ENCODE measurements around the gene FXYD5. TPM values are rescaled to one million over a fixed set of nuclear protein-coding genes. Genes with fewer than 3 reads are reported as not detected.
"Not testable (repeated sequence)": the region's sequence is repeated elsewhere in the genome, so short reads cannot be mapped to it uniquely, and the experiment has no call there.

Gene FXYD5
- total and polyA plus RNA-seq, 7 donors: 18.5 to 102 (median 27.0) TPM

GRCh38 chr19:35150445-35150844 lies 4.1 kb upstream of the FXYD5 start:
- 72 to 82% methylated on average over 2 of the region's 2 CpGs for WGBS, 2 donors
- peaks cover 10 to 60% (median 29%) of the 10 kb centered on the region in 3 donors for H3K27me3 ChIP-seq
- H3K4me1 ChIP-seq: peaks cover 0 to 25% (median 16%) of the 10 kb centered on the region in 4 donors
- DNase-seq: no peak
- H3K36me3 ChIP-seq: no peaks in the 10 kb centered on the region
- no peak overlapping the region for H3K27ac ChIP-seq
- TF ChIP-seq EP300 (IDR thresholded peaks at IDR 0.05) (no peak), POLR2A (IDR thresholded peaks at IDR 0.05) (no peak), CTCF (IDR thresholded peaks at IDR 0.05) (no peak), POLR2AphosphoS5 (IDR thresholded peaks at IDR 0.05) (no peak)
- H3K4me3 ChIP-seq: no peak overlapping the region
- H3K9me3 ChIP-seq: no peaks in the 10 kb centered on the region
- intact Hi-C loops (cut with DNase I): no loop called here

- Histone ChIP-seq H3K4me3 (no peak overlapping the region), H3K27me3 (peaks cover 10 to 67% (median 32%) of the 10 kb centered on the region in 3 donors), H3K4me1 (peaks cover 0 to 25% (median 16%) of the 10 kb centered on the region in 4 donors), H3K36me3 (no peaks in the 10 kb centered on the region), H3K27ac (no peak overlapping the region), H3K9me3 (no peaks in the 10 kb centered on the region)
- no peak for DNase-seq
- no peak for TF ChIP-seq EP300 (IDR thresholded peaks at IDR 0.05)
- no peak for TF ChIP-seq POLR2AphosphoS5 (IDR thresholded peaks at IDR 0.05)
- TF ChIP-seq POLR2A (IDR thresholded peaks at IDR 0.05): no peak
- no peak for TF ChIP-seq CTCF (IDR thresholded peaks at IDR 0.05)
- WGBS, 2 donors: 88 to 92% methylated on average over 20 of the region's 20 CpGs
- intact Hi-C loops (cut with DNase I): no loop called here
Observed at GRCh38 chr19:35151273-35152065, 3.1 kb upstream of the FXYD5 start.

- H3K27ac ChIP-seq; H3K4me3 ChIP-seq; DNase-seq; H3K36me3 ChIP-seq; H3K9me3 ChIP-seq; intact Hi-C loops (cut with DNase I): not testable (repeated sequence)
- Histone ChIP-seq H3K4me1 (peaks cover 0 to 25% (median 16%) of the 10 kb centered on the region in 4 donors), H3K27me3 (peaks cover 16 to 77% (median 37%) of the 10 kb centered on the region in 3 donors)
- WGBS, 2 donors: 42 to 69% methylated on average over 10 of the region's 10 CpGs
Observed at GRCh38 chr19:35153129-35153522, 1.4 kb upstream of the FXYD5 start.

- Histone ChIP-seq H3K27ac (peak overlapping the region; percentile 42 to 77 (median 66)), H3K27me3 (peaks cover 16 to 73% (median 37%) of the 10 kb centered on the region in 3 donors)
Observed at GRCh38 chr19:35153701-35154524, 622 bp upstream of the FXYD5 start.

More at GRCh38 chr19:35153701-35154524, 622 bp upstream of the FXYD5 start:
- DNase-seq: peak; percentile 71
- Histone ChIP-seq H3K9me3 (no peaks in the 10 kb centered on the region), H3K4me1 (peaks cover 0 to 25% (median 16%) of the 10 kb centered on the region in 4 donors), H3K36me3 (peaks cover 0 to 6% (median 0%) of the 10 kb centered on the region in 4 donors), H3K4me3 (peak overlapping the region; percentile 33 to 56 (median 48))
- TF ChIP-seq EP300 (IDR thresholded peaks at IDR 0.05) (no peak), CTCF (IDR thresholded peaks at IDR 0.05) (peak in 2 of 4 experiments; percentile 16 to 35)
- intact Hi-C loops (cut with DNase I): no loop called here
- 1 to 3% methylated on average over 36 of the region's 36 CpGs for WGBS, 2 donors
